Smooth muscle cell of the brain vasculature (primary cell): ENCODE measurements around the gene SPATA21.
"Not testable (repeated sequence)": the region's sequence is repeated elsewhere in the genome, so short reads cannot be mapped to it uniquely, and the experiment has no call there.

Source experiments
- DNase-seq: peaks from one replicate; pipeline ENCODE4 v3.0.0-alpha.2; 2012; ENCODE audit warnings: low read depth, low spot score

The SPATA21 gene

DNA sequence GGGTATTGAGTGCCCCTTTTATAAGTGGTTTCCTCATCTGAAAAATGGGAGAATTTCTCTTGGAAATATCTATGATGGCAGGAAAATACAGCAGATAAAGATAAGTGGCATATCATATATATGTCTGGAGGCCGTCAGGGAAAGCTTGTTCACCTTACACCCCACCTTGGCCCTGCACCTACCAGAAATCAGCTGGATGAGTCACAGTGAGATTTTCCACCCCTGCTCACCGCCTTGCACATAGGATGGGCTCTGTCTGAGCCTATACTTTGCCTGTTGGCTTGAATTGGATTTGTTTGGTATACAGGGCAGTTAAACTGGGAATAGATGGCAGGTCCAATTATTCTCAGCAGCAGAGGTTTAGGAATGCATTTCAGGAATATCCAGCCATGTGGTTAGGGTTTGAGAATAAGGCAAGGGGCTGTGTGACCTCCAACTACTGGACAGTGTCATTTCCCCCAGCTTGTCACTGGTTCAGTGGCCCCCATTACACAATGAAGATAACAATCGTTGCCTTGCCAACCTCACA is at the start of gene SPATA21:
TSS of gene SPATA21 (minus strand) at position 479 of the 529 bp plus-strand sequence. CDS start 6,053 bp downstream, outside the sequence.
- DNase-seq = no peak

DNA sequence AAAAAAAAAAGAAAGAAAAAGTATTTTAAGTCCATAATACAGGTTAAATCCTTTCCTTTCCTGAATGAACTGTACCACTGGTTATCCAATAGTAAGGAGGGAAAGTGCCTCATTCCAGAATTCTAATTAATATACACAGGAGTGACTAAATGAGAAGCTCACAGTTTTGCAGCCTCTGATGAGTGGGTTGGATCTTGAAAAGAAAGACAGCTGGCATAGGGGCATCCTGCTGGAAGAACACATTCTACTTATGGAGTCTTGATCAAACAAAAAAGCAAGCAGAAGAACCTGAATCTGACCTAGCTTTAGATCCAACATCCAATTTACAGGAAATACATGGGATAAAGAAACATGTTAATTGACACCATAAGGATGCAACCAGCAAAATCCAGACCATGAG is 49.8 kb upstream of the SPATA21 start:
- not testable (repeated sequence) for DNase-seq

- not testable (repeated sequence) for DNase-seq
These were observed 49.1 kb upstream of the SPATA21 start for GRCh38 chr1:16486316-16486715.

DNA sequence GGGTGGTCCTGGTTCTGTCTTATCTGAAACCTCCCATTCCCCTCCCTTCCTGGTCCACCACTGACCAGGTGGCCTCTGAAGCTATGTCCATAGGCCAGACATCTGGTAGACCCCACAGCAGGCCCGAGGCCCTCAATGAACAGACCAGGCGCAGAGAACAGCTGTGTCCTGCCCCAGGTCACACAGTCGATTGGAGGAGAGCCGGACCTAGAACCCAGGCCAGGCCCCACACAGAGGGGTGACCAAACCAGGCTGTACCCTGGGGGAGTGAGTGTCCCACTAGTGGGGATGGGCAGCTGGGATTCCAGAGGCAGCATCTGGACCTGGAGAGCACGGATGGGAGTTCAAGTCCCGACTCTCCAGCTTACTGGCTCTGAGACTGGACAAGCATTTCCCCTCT is 47.7 kb upstream of the SPATA21 start:
- DNase-seq = no peak

GRCh38 chr1:16484501-16484835 is 47.2 kb upstream of the SPATA21 start:
- DNase-seq = no peak

GRCh38 chr1:16483639-16484500 is 46.6 kb upstream of the SPATA21 start:
- DNase-seq = not testable (repeated sequence)

- not testable (repeated sequence) for DNase-seq
These were observed 45.9 kb upstream of the SPATA21 start for GRCh38 chr1:16483146-16483545.

DNA sequence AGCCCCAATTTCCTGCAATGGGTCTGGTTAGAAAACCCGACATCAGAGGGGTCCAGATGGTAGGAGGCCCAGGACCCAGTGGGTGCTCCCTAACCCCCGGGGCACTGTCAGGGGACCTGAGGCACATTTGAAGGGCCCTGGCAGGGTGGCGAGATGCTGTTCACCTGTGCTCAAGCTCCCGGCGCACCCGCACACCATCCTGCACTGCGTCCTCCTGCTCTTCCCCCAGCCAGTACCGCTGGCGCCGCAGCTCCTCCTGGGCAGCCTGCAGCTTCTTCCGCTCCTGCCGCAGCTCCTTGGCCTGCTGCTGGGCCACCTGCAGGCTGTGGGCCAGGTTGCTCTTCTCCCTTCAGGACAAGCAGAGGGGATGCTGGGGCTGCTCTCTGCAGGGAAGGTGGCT is 40.9 kb upstream of the SPATA21 start:
- DNase-seq = no peak

DNA sequence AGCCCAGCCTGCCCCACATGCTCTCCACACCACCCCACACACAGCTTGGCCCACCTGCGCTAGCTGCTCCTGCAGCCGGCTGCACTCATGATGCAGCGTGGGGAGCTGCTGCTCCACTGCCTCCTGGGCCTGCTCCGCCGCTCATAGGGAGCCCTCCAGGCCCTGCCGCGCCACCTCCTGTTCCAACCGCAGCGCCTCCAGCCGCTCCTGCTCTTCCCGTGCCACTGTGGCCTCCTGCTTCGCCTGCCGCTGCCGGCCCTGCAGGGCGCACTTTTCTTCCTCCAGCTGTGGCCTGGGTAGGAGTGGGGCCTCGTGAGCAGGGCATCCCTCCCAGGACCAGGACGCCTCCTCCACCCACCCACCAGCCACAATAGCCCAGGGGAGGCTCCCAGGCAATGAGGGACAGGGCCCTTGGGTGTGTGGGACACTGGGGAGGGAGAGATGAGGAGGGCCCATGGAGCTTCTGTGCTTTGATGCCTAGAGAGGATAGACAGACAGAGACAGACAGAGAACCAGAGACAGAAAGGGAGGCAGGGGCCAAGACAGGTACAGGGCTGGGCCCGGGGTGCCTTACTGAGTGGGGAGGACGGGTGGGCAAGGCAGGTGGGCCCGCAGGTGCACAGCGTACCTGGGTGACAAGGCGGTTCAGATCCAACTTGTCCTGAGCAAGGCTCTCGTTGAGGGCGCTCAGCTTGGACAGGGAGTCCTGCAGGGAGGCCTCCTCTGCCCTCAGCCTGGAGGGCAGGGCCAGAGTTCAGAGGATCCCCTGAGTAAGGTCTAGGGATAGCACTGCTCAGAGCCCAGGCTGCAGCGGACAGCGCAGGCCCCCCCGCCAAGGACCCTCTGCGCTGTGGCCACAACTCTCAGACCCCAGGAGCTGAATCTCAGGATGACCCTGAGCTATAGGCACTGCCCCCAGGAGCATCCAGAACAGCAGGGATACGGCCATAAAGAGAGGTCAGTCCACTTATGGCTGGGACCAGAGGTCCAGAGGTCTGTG is 38.8 kb upstream of the SPATA21 start:
- not testable (repeated sequence) for DNase-seq

DNA sequence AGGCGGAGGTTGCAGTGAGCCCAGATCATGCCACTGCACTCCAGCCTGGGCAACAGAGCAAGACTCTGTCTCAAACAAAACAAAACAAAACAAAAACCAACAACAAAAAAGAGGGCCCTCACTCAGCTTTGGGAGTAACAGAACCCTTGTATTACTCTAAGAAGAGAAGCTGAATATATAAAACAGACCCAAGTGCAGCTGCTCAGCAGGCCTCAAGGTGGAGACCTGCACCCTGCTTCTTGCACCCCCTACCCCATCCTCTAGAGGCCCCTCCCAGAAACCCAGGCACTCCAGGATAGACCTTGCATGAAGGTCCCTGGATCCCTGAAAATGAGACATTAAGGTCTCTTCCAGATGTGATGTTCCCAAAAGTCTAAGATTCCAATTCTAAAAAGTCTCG is 37.7 kb upstream of the SPATA21 start:
- not testable (repeated sequence) for DNase-seq

DNA sequence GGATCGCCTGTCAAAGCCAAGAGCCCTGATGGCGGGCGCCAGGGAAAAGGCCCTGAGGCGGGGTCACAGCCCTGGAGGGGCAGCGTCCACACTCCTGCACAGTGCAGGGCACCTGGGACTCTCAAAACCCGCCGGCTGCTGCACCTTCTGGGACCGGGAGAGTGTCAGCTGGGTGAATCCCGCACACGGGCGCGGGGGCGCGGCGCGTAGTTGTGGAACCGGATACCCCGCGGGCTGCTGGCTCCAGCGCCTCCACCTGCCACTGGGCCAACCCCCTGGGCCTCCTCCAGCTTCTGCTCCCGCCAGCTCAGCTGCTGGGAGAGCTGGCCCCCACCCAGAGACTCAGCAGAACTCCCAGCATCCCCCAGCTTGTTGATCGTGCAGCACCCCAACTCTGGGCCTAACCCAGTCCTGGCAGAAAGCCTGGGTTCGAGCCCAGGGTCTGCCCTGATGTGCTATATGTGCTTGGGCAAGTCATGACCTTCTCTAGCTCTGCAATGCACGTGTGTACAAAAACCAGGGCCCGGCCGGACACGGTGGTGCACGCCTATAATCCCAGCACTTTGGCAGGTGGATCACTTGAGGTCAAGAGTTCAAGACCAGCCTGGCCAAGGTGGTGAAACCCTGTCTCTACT is 37.1 kb upstream of the SPATA21 start:
- no peak for DNase-seq

DNA sequence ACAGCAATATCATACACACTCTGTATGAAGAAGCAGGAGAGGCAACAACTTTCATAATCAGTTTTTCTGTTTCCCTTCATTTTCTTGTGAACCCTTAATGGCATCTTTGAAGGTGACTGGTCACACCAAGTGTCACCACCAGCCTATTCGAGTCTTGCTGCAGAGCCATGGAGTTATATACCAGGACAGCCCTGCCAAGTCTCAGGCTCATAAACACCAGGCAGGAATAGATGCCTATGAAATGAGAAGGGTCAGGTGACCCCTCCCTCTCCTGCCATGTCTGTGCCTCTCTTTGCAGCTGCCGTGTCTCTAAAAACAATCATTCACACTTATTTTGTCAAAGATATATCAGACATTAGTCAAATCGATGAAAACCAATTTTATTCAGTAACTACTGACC is 31.3 kb upstream of the SPATA21 start:
- DNase-seq = no peak

DNA sequence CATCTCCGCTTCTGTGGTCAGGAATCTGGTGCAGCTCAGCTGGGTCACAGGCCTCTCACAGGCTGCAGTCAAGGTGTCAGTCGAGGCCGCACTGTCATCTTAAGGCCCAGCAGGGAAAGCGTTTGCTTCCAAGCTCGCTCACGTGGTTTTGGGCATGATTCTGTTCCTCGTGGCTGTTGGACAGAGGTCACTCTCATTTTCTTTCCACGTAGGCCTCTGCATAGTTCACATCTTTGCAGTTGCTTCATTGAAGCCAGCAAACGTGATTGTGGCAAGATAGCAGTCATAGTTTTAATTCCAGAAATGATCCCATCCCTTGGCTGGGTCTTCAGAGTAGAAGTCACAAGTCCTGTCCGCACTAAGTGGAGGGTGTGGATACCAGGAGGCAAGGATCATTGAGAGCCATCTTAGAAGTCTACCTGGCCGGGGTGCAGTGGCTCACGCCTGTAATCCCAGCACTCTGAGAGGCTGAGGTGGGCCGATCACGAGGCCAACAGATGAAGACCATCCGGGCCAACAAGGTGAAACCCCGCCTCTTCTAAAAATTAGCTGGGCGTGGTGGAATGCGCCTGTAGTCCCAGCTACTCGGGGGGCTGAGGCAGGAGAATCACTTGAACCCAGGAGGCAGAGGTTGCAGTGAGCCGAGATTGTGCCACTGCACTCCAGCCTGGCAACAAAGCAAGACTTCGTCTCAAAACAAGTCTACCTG is 27.8 kb upstream of the SPATA21 start:
- no peak for DNase-seq

DNA sequence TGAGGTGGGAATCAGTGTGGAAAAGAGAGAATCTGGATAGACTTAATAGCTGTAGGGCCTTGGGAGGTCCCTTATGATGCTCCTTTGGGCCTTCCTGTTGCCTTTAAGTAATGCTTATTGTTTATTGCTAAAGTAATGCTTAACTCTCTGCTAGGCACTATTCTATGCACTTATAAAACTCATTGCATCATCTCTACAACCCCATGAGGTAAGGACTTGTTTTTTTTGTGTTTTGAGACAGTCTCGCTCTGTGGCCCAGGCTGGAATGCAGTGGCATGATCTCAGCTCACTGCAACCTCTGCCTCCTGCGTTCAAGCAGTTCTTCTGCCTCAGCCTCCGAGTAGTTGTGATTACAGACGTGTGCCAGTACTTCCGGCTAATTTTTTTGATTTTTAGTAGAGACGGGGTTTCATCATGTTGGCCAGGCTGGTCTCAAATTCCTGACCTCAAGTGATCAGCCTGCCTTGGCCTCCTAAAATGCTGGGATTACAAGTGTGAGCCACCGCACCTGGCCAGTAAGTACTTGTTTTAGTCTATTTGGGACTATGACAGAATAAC is 25.6 kb upstream of the SPATA21 start:
- DNase-seq = no peak

GRCh38 chr1:16461681-16462080 is 24.5 kb upstream of the SPATA21 start:
- no peak for DNase-seq

- DNase-seq = no peak
These were observed 22.2 kb upstream of the SPATA21 start for GRCh38 chr1:16459352-16459925.

- DNase-seq = no peak
These were observed 21.6 kb upstream of the SPATA21 start for GRCh38 chr1:16458831-16459230.

GRCh38 chr1:16456151-16456550 is 18.9 kb upstream of the SPATA21 start:
- DNase-seq = not testable (repeated sequence)

DNA sequence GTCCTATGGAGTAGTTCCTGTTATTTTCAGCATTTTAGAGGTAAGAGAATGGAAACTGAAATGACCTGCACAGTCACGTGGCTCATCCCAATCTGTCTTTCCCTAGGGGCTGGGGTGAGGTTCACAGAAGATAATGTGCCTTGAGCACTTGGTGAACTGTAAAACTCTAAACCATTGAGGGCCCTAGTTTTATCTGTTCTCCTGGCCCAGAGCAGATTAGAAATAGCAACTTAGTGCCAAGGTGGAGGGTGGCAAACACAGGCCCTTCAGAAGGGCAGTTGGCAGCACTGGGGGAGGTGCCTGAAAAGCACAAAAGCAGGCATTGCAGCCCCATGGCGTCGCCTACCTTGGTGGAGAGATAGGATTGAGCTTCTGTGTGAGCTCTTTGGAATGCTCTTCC is 17.7 kb upstream of the SPATA21 start:
- DNase-seq = not testable (repeated sequence)

GRCh38 chr1:16451841-16452528 is 14.8 kb upstream of the SPATA21 start:
- DNase-seq = no peak
